Tibial artery (tissue), 4 donors: Measurements from ENCODE around the gene ERC2.

Experiments
- DNase-seq, 2 donors: peaks; one replicate each; pipeline ENCODE4 v3.0.0-alpha.2; 2019
- H3K27ac ChIP-seq, 2 donors: fragments of 200-600 bp; sonication (generic) in 1 of 2; 1 replicate in 1 of 2; 2 replicates in 1 of 2; pipeline ENCODE4 v1.5.1; 2018 to 2019; ENCODE audit warnings: mild to moderate bottlenecking in 1 of 2
- H3K27me3 ChIP-seq, 2 donors: fragments of 200-600 bp; sonication (generic) in 1 of 2; one replicate each; pipeline versions ENCODE4 v1.5.1 to v1.6.0; 2016 to 2019
- H3K36me3 ChIP-seq, 3 donors: fragments of 200-600 bp; sonication (generic) in 2 of 3; one replicate each; pipeline ENCODE4 v1.5.1; 2016 to 2019; ENCODE audit warnings: mild to moderate bottlenecking in 2 of 3
- H3K4me1 ChIP-seq, 4 donors: fragments of 200-600 bp; sonication (generic) in 2 of 4; 1 replicate in 3 of 4; 2 replicates in 1 of 4; pipeline ENCODE4 v1.5.1; 2016 to 2019
- H3K4me3 ChIP-seq, 2 donors: fragments of 200-600 bp; sonication (generic) in 1 of 2; 1 replicate in 1 of 2; 2 replicates in 1 of 2; pipeline ENCODE4 v1.5.1; 2018 to 2019; ENCODE audit warnings: mild to moderate bottlenecking in 2 of 2
- H3K9me3 ChIP-seq, 3 donors: fragments of 200-600 bp; sonication (generic) in 1 of 3; one replicate each; pipeline ENCODE4 v1.5.1; 2016 to 2019
- CTCF ChIP-seq, 2 experiments: fragments of 200-600 bp in 1 of 2; fragments of 450-650 bp in 1 of 2; IDR thresholded peaks; one replicate each; pipeline ENCODE4 v1.5.1; 2017 to 2019; ENCODE audit warnings: antibody characterized with exemption in 2 of 2, mild to moderate bottlenecking in 1 of 2, moderate library complexity in 1 of 2
- intact Hi-C: fragments of 100-400 bp; cut with DNase I; formaldehyde crosslinking; loops from one replicate; pipeline ENCODE4 v1.15.0; 2023; ENCODE audit warnings: low total_unique reads

ERC2 gene

GRCh38 chr3:55622116-55622515 lies 846.2 kb downstream of the ERC2 start:
- intact Hi-C loops = no loop called here
- Histone ChIP-seq H3K27ac (no peak overlapping the region), H3K27me3 (peaks cover 0 to 12% of the 10 kb centered on the region in 2 donors), H3K36me3 (no peaks in the 10 kb centered on the region), H3K4me3 (no peak overlapping the region), H3K4me1 (no peaks in the 10 kb centered on the region), H3K9me3 (no peaks in the 10 kb centered on the region)
- TF ChIP-seq CTCF (IDR thresholded peaks at IDR 0.05) = no peak
- DNase-seq = no peak

GRCh38 chr3:55621648-55622047 lies 846.6 kb downstream of the ERC2 start:
- H3K27ac ChIP-seq = no peak overlapping the region
- intact Hi-C loops = no loop called here
- peaks cover 0 to 12% of the 10 kb centered on the region in 2 donors for H3K27me3 ChIP-seq
- no peaks in the 10 kb centered on the region for H3K36me3 ChIP-seq
- no peak for TF ChIP-seq CTCF (IDR thresholded peaks at IDR 0.05)
- H3K4me1 ChIP-seq = no peaks in the 10 kb centered on the region
- H3K9me3 ChIP-seq = no peaks in the 10 kb centered on the region
- no peak overlapping the region for H3K4me3 ChIP-seq
- no peak for DNase-seq

GRCh38 chr3:55621026-55621422 lies 847.2 kb downstream of the ERC2 start:
- no peaks in the 10 kb centered on the region for H3K9me3 ChIP-seq
- intact Hi-C loops = no loop called here
- no peaks in the 10 kb centered on the region for H3K36me3 ChIP-seq
- no peak for DNase-seq
- TF ChIP-seq CTCF (IDR thresholded peaks at IDR 0.05) = no peak
- no peak overlapping the region for H3K27ac ChIP-seq
- H3K27me3 ChIP-seq = peaks cover 0 to 12% of the 10 kb centered on the region in 2 donors
- H3K4me1 ChIP-seq = no peaks in the 10 kb centered on the region
- H3K4me3 ChIP-seq = no peak overlapping the region

- no peak for TF ChIP-seq CTCF (IDR thresholded peaks at IDR 0.05)
- no peaks in the 10 kb centered on the region for H3K9me3 ChIP-seq
- no peaks in the 10 kb centered on the region for H3K4me1 ChIP-seq
- no peak for DNase-seq
- H3K36me3 ChIP-seq = no peaks in the 10 kb centered on the region
- no peak overlapping the region for H3K27ac ChIP-seq
- intact Hi-C loops = no loop called here
- no peak overlapping the region for H3K4me3 ChIP-seq
- peaks cover 0 to 12% of the 10 kb centered on the region in 2 donors for H3K27me3 ChIP-seq
Observed at GRCh38 chr3:55620351-55621025, 847.8 kb downstream of the ERC2 start.

- no peaks in the 10 kb centered on the region for H3K4me1 ChIP-seq
- H3K27me3 ChIP-seq = peaks cover 0 to 10% of the 10 kb centered on the region in 2 donors
Observed at GRCh38 chr3:55619046-55619808, 849.0 kb downstream of the ERC2 start.

More at GRCh38 chr3:55619046-55619808, 849.0 kb downstream of the ERC2 start:
- no peak overlapping the region for H3K4me3 ChIP-seq
- no peak for DNase-seq
- H3K27ac ChIP-seq = no peak overlapping the region
- H3K9me3 ChIP-seq = no peaks in the 10 kb centered on the region
- no peaks in the 10 kb centered on the region for H3K36me3 ChIP-seq
- no peak for TF ChIP-seq CTCF (IDR thresholded peaks at IDR 0.05)
- intact Hi-C loops = no loop called here
